ENCODE measurements around the gene SAMD5.
"Not testable (repeated sequence)": the region's sequence is repeated elsewhere in the genome, so short reads cannot be mapped to it uniquely, and the experiment has no call there.

The SAMD5 gene

GRCh38 chr6:147528511-147529145 is 20.1 kb downstream of the SAMD5 start:
- DNase-seq (ENCODE audit: low spot score) = no peak

GRCh38 chr6:147530132-147531060 is 21.9 kb downstream of the SAMD5 start:
- DNase-seq (ENCODE audit: low spot score) = peak; percentile 74

GRCh38 chr6:147531321-147531720 is 22.8 kb downstream of the SAMD5 start:
- no peak for DNase-seq (ENCODE audit: low spot score)

GRCh38 chr6:147534116-147534860 is 25.8 kb downstream of the SAMD5 start:
- DNase-seq (ENCODE audit: low spot score) = peak; percentile 19

- no peak for DNase-seq (ENCODE audit: low spot score)
Observed at GRCh38 chr6:147538821-147539220, 30.3 kb downstream of the SAMD5 start.

- DNase-seq (ENCODE audit: low spot score) = no peak
Observed at GRCh38 chr6:147540075-147540474, 31.6 kb downstream of the SAMD5 start.

GRCh38 chr6:147542436-147542835 is 33.9 kb downstream of the SAMD5 start:
- not testable (repeated sequence) for DNase-seq (ENCODE audit: low spot score)

GRCh38 chr6:147544420-147544819 is 35.9 kb downstream of the SAMD5 start:
- DNase-seq (ENCODE audit: low spot score) = no peak

GRCh38 chr6:147546501-147547368 is 38.2 kb downstream of the SAMD5 start:
- no peak for DNase-seq (ENCODE audit: low spot score)

GRCh38 chr6:147547369-147547902 is 38.9 kb downstream of the SAMD5 start:
- DNase-seq (ENCODE audit: low spot score) = no peak

- DNase-seq (ENCODE audit: low spot score) = peak; percentile 83
Observed at GRCh38 chr6:147548921-147549475, 40.5 kb downstream of the SAMD5 start.

GRCh38 chr6:147549531-147549930 is 41.0 kb downstream of the SAMD5 start:
- DNase-seq (ENCODE audit: low spot score) = no peak

GRCh38 chr6:147551976-147552375 is 43.5 kb downstream of the SAMD5 start:
- DNase-seq (ENCODE audit: low spot score) = no peak

- DNase-seq (ENCODE audit: low spot score) = no peak
Observed at GRCh38 chr6:147553099-147553498, 44.6 kb downstream of the SAMD5 start.

- no peak for DNase-seq (ENCODE audit: low spot score)
Observed at GRCh38 chr6:147554281-147554680, 45.8 kb downstream of the SAMD5 start.

- DNase-seq (ENCODE audit: low spot score) = peak; percentile 57
Observed at GRCh38 chr6:147559006-147559405, 50.5 kb downstream of the SAMD5 start.

- no peak for DNase-seq (ENCODE audit: low spot score)
Observed at GRCh38 chr6:147560670-147561069, 52.2 kb downstream of the SAMD5 start.

- DNase-seq (ENCODE audit: low spot score) = no peak
Observed at GRCh38 chr6:147561726-147562125, 53.2 kb downstream of the SAMD5 start.

- DNase-seq (ENCODE audit: low spot score) = no peak
Observed at GRCh38 chr6:147563472-147563871, 55.0 kb downstream of the SAMD5 start.

GRCh38 chr6:147564556-147564955 is 56.1 kb downstream of the SAMD5 start:
- no peak for DNase-seq (ENCODE audit: low spot score)

All from kidney tubule cell (primary cell).